Pons (tissue), 1 donor: Measurements from ENCODE around the gene ENHO.

ENCODE experiments used
- DNase-seq: peaks from one replicate; pipeline ENCODE4 v3.0.0-alpha.2; 2016; ENCODE audit warnings: low spot score

The ENHO gene

DNA sequence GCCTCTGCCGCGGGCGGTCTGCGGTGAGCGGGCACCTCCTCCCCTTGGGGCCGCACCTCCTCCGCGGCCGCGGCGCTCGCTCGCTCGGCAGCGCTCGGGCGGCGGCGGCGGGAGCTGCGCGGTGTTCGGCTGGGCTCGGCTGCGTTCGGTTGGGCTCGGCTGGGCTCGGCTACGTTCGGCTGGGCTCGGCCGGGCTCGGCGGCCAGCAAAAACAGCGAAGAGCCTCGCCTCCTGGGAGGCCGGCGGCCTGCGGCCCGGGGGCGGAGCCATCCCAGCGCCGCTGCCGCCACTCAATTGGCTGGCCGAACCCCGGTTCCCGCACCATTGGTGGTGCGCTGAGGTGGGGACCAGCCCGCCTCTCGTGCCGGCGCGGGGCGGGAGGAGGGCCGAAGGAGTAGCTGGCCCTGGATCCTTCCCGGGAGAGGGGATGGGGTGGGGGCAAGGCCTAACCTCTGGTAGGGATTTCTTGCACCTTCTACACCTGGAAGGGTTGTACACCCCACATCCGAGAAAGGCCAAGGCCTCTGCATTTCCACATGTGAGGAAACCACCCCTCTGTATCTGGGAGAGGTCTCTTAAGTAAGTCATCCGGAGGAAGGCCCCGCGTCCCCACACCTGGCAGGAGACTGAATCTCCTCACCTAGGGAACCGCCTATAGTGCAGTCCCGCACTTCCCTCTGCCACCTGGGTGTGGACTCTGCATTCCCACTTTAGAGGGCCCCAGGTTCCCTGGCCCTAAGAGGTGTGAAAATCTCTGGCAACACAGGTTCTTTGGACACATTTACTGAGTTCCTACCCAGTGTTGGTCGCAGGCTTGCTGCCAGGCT lies at the start of gene ENHO:
Gene ENHO, minus strand, starts transcription at position 20 of the 827 bp plus-strand sequence. CDS start 1,295 bp downstream, outside the sequence.
- peak; percentile 86 for DNase-seq

DNA sequence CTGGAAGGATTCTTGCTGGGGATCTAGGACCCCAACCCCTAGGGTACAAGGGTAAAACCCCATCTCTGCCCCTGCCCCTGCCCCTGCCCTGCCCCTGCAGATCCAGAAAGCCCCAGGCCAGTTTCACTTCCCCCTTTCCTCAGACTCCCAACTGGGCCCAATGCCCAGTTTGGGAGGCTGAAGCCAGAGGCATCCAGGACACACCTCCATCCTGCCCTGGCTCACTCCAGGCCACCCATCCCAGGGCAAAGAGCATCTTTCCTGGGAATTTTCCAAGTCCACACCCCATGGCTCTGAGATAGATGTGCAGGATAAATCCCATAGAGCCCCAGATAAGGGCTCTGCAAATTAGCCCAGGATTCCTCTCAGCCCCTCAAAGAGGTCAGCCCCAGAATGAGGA lies 49.3 kb upstream of the ENHO start:
- DNase-seq: no peak

DNA sequence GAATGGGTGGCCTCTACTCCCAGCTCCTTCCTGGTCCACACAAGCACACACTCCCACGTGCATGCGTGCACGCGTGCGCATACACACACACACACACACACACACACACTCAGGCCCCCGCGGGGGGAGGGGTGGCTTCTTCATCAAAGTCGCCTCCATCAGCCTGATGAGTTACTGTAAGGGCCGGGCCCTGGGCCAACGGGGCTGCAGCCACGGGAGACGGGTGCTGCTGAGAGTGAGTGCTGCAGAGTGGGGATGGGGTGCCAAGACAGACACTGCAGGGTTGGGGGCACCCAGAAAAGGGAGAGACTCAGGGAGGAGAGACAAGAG lies 48.7 kb upstream of the ENHO start:
- no peak for DNase-seq

DNA sequence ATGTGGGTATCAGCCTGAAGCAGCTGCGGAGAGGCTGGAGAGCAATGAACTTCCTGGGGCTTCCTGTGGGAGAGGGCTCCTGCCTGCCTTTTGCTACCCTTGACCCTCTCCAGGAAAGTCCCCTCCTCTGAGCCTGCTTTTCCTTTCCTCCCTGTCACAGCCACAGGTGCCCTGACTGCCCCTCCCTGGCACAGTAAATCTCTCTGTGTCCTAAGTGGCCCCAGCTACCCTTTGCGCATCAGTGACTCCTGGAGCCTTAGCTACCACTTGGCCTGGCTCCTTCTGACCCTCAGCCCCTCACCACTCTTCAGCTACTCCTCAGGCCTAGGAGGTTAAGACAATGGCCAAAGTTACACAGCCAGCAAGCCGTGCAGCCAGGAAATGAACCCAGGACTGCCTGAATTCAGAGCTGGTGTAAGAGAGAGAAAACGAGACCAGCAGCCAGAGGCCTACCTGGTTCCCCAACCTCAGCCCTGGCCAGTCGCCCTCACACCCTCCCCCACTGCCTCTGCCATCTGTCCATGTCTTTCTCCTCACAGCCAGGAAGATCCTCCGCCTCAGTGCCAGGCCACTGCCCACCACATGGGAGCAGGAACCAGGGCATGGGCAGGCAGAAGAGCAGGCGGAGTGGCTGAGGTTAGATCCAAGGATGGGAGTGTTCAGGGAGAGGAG lies 48.2 kb upstream of the ENHO start:
- no peak for DNase-seq

DNA sequence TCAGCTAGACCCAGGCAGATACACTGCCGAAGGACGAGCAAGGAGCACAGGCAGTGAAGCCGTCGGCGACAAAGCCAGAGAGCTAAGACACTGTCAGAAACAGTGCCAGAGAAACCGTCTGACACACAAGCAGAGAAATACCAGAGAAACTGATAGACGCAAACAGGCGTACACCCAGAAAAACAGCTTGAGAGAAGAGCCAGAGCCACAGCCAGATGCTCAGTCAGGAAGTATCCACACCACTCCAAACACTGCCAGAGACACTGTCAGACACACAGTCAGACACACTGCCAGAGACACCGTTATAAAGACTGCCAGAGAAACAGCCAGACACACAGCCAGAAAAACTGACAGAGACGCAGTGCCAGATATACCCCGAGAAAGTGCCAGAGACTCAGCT lies 47.6 kb upstream of the ENHO start:
- DNase-seq: no peak

DNA sequence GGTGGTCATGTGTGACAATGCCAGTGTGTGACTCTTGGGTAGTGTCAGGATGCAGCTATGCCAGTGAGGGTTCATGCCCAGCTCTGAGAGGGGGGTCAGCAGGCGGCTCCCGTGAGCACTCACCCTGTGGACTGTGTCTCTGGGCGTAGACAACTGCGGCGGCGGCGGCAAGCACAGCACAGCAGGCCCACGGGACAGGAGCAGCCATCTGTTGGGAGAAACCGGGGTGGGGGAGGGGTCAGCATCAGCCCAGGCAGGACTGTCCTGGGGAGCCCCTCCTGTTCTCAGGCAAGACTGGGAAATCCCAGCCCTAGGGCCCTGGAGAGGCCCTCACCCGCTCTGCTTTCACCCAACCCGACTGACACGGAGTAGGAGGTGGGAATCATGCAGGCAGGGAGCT lies 46.0 kb upstream of the ENHO start:
- no peak for DNase-seq

DNA sequence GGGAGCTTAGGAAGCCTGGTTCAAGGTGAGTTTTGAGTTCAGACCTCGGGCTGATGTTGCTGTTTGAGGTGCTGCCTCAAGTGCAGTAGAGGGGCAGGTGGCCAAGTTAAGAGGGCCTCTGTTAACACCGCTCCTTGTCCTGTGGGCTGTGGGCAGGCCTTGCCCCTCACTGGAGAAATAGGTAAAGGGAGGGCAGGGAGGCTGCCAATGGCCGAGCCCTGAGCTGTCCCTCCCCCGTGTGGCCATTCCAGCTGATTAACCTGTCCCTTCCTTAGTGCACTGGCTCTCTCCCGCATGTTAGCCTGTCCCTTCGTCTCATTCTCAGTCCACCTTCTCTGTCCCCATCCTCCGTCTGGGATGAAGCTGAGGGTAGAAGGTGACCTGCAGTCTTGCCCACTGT lies 45.3 kb upstream of the ENHO start:
- DNase-seq: no peak

DNA sequence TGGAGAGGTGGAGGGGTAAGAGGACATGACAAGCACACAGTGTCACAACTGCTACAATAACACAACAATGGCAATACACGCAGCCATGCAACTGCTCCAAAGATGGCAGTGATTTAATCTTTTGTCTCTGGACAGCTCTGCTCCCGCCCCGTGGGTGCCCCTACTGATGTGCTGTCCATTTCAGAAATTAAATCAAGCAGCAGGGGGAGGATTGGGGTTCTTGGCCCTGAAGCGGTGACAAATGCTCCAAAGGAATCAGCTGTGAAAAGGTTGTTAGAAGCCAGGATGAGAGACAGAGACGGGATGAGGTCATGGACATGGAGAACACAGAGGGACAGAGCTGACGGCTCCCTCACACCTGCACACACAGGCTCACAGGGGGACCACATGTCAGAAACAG lies 44.2 kb upstream of the ENHO start:
- no peak for DNase-seq

DNA sequence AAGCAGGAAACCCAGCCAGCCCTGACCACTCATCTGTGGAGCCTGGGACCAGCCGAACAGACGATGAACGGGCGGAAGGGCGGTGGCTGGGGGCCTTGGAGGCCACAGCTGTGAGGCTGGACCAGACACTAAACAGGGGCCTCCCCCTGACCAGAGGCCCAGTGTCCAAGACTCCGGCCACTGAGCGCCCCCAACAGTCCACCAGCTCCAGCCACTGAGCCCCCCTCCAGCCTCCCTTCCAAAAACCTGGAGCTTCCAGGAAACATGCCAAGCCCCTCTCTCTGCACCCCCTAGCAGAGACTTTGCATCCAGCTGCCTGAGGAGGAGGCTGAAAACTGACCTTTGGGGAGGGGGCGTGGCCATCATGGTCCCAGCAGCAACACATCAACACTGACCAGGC lies 43.5 kb upstream of the ENHO start:
- no peak for DNase-seq

DNA sequence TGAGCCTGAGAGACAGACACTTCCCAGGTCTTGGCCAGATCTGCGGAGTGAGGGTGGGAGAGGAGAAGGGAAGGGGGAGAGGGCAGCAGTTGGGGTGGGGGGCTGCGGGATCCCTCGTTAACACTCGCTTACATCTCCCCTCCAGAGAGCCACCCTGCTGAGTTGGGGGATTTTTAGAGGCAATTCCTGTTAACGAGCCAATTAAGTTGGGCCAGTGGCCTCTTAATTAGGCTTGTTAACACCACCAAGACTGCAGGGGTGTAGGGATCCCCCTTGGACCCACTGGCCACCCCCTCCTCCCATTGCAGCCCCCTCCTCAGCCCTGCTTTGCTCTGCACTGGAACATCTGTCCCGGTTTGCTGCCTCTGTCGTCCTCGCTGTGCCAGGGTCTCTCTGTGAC lies 43.1 kb upstream of the ENHO start:
- no peak for DNase-seq

DNA sequence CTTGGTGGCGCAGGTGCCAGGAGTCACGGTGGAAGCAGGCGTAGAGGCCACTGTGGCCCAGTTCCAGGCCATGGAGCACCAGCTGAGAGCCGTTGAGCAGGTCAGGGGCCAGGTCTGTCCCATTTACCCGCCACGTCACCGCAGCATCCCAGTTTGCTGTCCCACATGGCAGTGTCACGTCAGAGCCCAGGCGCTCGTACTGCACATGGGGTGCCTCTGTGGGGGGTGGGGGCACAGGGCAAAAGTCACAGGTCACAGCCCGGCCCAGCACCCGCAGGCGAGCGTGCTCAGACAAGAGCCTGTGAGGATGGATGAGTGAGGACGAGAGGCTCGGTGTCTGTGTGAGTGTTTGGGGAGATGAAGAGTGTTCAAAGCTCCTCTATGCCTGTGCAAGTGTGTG lies 41.8 kb upstream of the ENHO start:
- DNase-seq: no peak

DNA sequence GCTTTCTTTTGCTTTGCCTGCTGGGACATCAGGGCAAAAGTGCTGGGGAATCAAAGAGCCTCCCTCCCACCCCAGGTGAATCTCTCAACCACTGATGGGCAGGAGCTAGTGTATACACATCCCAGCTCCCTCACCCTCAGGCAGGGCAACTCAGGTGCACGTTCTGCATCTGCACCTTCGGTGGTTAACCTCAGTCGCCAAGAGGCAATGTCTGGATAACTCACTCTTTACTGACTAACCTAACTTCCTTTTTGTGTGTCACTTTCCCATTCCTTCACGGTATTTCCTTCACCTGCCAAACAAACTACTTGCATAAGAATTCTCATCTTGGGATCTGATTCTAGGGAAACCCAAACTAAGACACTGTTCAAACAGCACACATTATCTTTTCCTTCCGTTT lies 40.5 kb upstream of the ENHO start:
- DNase-seq: no peak

DNA sequence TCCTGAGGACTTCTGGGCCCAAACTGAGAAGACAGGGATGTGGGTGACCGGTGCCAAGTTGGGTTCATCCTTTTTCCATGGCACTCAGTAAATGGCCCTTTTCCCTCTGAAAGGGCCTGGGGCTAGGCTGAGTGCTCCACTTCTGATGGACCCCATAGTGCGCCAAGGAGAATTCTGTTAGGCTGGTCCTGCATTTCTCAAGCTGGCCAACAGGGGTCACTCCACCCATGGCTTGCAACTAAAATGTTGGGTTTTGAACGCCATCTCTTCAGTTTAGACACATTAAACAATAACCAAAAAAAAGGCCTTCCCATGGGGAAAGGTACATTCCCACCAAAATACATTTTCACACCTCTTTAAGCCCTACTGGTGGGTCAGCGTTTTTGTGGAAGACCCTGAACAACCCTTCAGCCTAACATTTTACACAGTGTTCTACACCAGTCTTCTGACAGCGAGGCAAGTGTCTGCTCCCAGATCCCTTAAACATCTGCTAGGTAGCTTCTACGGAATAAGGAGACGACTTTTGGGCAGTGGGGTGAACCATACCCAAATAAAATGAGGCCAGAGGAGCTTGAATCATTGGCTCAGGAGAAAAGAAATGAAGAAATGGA lies 39.5 kb upstream of the ENHO start:
- no peak for DNase-seq

DNA sequence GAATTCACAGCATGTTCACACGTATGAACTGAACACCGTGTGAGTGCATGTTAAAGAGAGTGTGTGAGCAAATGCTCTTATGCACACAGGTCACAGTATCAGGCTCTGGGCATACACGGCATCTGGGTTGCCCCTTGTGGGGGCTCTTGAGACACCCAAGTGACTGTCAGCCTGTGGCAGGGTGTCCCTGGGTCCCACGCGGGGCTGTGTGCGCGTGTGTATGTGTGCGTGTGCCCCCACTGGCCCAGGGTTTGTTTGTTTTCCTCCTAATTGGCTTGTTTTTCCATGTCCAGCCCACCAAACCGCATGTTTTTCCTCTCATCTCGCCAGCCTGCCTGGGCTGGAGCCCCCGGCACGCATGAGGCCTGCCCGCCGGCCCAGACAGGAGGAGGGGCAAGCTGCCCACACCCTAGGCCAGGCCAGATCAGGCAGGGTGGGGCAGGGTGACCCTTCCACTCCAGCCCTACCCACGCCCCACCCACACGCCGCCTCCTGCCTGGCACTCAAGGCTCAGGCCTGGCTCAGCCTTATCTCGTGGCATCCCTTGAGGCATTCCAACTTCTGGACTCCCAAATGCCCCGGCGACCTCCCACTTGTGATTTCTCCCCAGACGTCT lies 37.9 kb upstream of the ENHO start:
- no peak for DNase-seq

DNA sequence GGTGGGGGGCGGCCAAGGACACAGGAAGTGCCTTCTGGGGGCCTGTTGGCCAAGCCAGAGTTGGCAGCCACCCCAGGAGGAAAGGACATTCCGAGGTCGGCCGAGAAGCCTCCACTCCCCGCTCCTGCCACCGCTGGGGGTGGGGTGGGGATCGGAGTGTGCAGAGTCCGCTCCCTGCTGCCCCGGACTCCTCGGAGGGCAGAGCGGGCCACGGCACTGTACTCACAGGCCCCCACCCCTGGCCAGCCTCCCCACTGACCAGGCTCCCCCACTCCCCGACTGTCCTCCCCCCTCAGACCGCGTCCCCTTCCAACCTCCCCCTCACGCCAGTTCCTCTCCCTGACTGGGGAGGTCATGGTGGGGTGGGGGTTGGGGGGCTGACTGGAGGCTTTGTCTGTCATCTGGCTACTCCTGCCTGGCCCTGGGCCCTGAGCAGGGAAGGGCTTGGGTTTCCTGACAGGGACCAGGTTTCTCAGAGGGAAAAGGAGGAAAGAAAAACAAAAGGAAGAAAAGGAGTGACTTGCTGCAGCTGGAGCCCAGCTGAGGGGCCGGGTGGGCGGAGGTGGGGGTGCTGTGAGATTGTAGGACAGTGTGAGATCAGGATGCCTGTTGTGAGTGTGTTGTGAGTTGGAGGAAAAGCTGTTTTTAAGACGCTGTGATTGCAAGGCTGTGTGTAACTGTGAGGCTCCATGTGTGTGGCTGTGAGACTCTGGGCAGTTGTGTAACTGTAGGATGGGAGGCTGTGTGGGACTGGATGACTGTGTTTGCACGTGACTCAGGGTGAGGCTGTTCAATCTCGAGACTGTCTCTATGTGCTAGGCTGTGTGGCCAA lies 37.0 kb upstream of the ENHO start:
- DNase-seq: no peak

DNA sequence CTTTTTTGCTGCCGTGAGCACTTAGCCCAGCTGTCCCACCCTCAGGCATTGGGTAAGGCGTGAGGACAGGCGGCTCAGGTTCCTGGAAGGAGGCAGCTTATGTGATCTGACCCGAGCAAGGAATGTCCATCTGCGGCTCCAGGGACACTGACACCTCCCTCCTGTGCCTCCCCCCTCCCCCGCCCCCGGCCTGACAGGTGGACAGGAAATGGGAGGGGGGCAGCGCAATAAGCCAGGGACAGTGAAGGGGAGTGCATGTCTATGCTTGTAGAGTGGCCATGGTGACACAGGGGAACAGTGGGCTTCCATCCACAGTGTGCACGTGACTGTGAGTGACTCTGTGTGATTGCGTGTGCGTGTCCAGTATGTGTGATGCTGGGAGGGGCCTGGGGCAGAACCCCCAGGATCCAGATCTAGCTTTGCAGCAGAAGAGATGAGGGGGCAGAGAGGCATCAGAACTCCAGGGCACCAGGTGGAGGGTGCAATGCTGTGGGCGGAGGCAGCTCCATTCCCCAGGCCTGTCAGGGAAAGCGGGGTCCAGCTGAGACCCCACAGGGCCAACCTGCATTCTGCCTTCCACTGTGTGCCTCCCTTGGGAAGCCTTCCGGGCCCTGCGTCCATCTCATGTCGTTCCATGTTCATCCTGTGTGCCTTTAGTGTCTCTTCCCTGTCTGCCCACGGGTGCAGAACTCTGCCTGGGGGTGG lies 36.3 kb upstream of the ENHO start:
- DNase-seq: no peak

DNA sequence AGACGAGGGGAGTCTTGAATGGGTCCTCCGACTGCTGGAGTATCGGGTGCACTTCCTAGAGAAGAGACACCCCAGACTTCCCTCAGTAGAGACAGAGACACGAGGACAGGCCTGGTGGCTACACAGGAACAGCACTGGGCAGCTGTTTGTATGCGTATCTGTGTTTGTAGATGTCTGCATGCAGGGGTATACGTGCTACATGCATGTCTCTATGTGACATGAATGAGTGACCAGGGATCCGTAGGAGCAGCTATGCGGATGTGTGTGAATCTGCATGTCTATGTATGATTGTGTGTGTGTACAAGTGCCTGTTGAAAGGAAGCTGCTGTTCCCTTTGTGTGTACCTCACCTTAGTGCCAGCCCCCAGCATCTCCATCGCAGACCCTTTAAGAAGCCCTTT lies 35.6 kb upstream of the ENHO start:
- no peak for DNase-seq

DNA sequence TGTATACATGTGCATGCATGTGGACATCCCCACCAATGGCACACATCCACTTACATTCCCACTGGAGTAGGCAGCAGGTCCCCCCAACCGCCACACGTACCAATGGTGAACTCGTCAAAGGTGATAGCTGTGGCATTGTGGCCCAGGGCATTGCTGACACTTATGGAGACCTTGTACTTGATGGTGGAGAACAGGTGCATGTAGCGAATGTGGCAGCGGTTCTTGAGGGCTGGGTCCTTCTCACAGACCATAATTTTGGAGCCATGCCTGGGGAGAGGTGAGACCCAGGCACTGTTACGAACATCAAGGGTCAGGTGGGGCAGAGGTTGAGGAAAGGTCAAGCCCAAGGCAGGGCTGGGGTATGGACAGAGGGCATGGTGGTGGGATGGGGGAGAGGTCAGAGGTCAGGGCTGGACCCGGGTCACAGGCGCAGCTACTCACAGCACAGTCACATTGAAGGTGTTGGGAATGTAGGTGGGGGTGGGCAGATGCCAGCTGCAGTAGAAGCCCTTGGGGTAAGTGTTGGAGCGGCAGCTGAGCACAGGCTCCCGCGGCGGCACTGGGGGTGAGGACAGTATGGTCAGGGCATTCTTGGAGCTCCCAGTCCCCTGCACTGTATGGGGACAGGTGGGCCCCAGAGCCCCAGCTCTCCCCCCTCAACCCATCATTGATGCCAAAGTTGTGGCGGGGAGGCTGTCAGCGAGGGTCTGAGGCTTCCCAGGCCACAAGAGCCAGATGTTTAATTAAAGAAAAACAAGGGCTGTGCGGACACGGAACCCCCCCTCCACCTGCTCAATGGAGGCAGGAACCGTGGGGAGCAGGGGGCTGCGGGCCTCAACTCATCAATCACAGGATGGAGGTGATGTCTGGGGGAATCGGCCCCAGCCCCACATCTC lies 34.9 kb upstream of the ENHO start:
- DNase-seq: no peak

DNA sequence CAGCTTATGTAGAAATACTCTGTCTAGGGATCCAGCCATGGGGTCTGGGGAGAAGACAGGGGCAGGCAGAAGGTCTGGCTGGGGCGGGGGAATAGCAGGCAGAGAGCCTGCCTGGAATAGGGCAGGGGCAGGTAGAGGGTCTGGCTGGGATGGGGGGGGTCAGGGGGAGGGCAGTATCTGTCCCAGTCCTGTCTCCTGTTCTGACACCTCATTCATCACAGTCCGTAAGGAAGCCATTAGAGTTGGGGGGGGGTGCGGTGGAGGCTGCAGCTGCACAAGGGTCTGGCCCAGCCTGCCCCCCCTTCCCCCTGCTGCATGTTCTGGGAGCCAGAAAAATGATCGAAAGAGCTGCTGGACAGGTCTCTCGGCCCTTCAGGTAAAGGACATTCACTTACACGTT lies 34.2 kb upstream of the ENHO start:
- DNase-seq: no peak

DNA sequence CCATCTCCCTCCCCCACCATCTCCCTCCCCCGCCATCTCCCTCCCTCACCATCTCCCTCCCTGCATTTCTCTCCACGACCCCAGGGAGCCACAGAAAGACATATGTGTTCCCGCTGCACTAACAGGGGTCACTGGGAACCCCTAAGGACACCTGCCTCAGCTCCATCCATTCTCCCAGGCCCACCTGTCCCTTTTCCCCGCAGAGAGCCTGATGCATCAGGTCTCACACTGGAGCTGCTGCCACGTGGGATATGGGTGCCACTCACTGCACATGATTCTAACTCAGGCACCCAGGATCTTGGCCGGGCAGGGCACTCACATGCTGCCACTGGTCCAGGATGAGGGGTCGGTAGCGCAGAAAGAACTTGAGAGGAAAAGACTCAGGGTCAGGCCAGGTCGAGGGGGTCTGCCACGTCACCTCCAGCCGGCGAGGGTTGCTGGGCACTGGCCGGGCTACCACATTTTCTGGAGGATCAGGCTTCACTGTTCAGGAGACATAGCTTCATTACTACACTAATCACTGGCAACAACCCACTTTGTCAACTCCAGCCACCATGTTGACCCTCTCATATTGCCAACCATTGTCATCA lies 33.2 kb upstream of the ENHO start:
- DNase-seq: no peak
